WTC11 (cell line): Measurements from ENCODE around the gene PTPRG.

Experiments used
- CTCF ChIP-seq: fragments of 200-600 bp; IDR thresholded peaks from 2 replicates; pipeline ENCODE4 v1.8.0; 2022; ENCODE audit warnings: antibody characterized with exemption
- HMGXB4 ChIP-seq: sonication (generic); formaldehyde crosslinking; IDR thresholded peaks from 2 replicates; pipeline ENCODE4 v1.8.1; 2023; ENCODE audit warnings: mild to moderate bottlenecking, moderate library complexity, missing genetic modification reagents
- MAX ChIP-seq: sonication (generic); formaldehyde crosslinking; IDR thresholded peaks from 2 replicates; pipeline ENCODE4 v1.8.0; 2022; ENCODE audit warnings: mild to moderate bottlenecking, missing genetic modification reagents
- SP1 ChIP-seq: sonication (generic); formaldehyde crosslinking; conservative IDR thresholded peaks from 2 replicates; pipeline ENCODE4 v1.8.1; 2022; ENCODE audit warnings: missing genetic modification reagents

GRCh38 chr3:61679026-61679425 lies 117.7 kb downstream of the PTPRG start:
- TF ChIP-seq CTCF (no peak), MAX (no peak), HMGXB4 (CRISPR knock-in tag) (no peak), SP1 (CRISPR knock-in tag) (no peak)
